ENCODE measurements around the gene ECPAS. TPM values are rescaled to one million over a fixed set of nuclear protein-coding genes. Genes with fewer than 3 reads are reported as not detected.
"Not testable (repeated sequence)": the region's sequence is repeated elsewhere in the genome, so short reads cannot be mapped to it uniquely, and the experiment has no call there.

The ECPAS gene
- total and polyA plus RNA-seq, 9 donors = 23.5 to 97.6 (median 69.7) TPM

- DNase-seq = no peak
- whole genome bisulfite sequencing, 3 donors = 97 to 98% (median 98%) methylated on average over 5 of the region's 5 CpGs
- H3K36me3 ChIP-seq = no peaks in the 10 kb centered on the region
- H3K4me3 ChIP-seq = no peak overlapping the region
- no peak overlapping the region for H3K27ac ChIP-seq
- no peak for TF ChIP-seq EP300 (IDR thresholded peaks at IDR 0.05)
- no peak for TF ChIP-seq POLR2A (IDR thresholded peaks at IDR 0.05)
- TF ChIP-seq, protein P1, sequence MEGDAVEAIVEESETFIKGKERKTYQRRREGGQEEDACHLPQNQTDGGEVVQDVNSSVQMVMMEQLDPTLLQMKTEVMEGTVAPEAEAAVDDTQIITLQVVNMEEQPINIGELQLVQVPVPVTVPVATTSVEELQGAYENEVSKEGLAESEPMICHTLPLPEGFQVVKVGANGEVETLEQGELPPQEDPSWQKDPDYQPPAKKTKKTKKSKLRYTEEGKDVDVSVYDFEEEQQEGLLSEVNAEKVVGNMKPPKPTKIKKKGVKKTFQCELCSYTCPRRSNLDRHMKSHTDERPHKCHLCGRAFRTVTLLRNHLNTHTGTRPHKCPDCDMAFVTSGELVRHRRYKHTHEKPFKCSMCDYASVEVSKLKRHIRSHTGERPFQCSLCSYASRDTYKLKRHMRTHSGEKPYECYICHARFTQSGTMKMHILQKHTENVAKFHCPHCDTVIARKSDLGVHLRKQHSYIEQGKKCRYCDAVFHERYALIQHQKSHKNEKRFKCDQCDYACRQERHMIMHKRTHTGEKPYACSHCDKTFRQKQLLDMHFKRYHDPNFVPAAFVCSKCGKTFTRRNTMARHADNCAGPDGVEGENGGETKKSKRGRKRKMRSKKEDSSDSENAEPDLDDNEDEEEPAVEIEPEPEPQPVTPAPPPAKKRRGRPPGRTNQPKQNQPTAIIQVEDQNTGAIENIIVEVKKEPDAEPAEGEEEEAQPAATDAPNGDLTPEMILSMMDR (IDR thresholded peaks at IDR 0.05) = no peak
- H3K9me3 ChIP-seq = no peaks in the 10 kb centered on the region
- H3K27me3 ChIP-seq = no peaks in the 10 kb centered on the region
- intact Hi-C loops (cut with DNase I) = no loop called here
- peaks cover 8% of the 10 kb centered on the region for H3K4me1 ChIP-seq (ENCODE audit: insufficient read depth)
These were observed 29.4 kb downstream of the ECPAS start for GRCh38 chr9:111454751-111455150.

DNA sequence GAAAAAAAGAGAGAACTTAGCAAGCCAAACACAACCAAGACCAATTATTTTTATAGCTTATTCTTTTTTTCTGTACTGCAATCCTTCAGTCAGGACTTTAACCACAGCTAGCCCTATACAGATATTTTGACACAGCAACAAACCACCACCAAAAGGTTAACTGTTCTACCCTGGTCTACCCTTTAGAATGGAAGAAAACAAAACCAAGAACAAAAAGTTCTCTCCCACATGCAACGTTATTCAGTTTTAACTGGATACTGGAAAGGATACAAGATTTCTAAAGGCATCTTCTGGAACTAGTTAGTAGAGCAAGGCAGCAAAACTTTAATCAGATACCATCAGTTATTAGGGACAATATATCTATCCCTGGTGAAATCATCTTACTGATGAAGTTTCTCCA is 32.6 kb downstream of the ECPAS start:
- Histone ChIP-seq H3K9me3 (no peaks in the 10 kb centered on the region), H3K27ac (no peak overlapping the region), H3K4me1 (ENCODE audit: insufficient read depth) (peaks cover 5% of the 10 kb centered on the region), H3K36me3 (no peaks in the 10 kb centered on the region), H3K27me3 (no peaks in the 10 kb centered on the region), H3K4me3 (no peak overlapping the region)
- intact Hi-C loops (cut with DNase I) = no loop called here
- TF ChIP-seq POLR2A (IDR thresholded peaks at IDR 0.05) = no peak
- TF ChIP-seq, protein P1 (IDR thresholded peaks at IDR 0.05) = no peak
- TF ChIP-seq EP300 (IDR thresholded peaks at IDR 0.05) = no peak
- DNase-seq = no peak
- WGBS, 3 donors = 3 to 9% (median 7%) methylated on average over 1 of the region's 1 CpG

- intact Hi-C loops (cut with DNase I) = no loop called here
- Histone ChIP-seq H3K4me3 (no peak overlapping the region), H3K9me3 (no peaks in the 10 kb centered on the region), H3K4me1 (ENCODE audit: insufficient read depth) (peaks cover 2% of the 10 kb centered on the region), H3K36me3 (no peaks in the 10 kb centered on the region), H3K27me3 (no peaks in the 10 kb centered on the region), H3K27ac (no peak overlapping the region)
- WGBS, 3 donors = 69 to 79% (median 78%) methylated on average over 2 of the region's 2 CpGs
- no peak for DNase-seq
- TF ChIP-seq, protein P1 (IDR thresholded peaks at IDR 0.05) = no peak
- TF ChIP-seq POLR2A (IDR thresholded peaks at IDR 0.05) (no peak), EP300 (IDR thresholded peaks at IDR 0.05) (no peak)
These were observed 34.1 kb downstream of the ECPAS start for GRCh38 chr9:111450124-111450523.

DNA sequence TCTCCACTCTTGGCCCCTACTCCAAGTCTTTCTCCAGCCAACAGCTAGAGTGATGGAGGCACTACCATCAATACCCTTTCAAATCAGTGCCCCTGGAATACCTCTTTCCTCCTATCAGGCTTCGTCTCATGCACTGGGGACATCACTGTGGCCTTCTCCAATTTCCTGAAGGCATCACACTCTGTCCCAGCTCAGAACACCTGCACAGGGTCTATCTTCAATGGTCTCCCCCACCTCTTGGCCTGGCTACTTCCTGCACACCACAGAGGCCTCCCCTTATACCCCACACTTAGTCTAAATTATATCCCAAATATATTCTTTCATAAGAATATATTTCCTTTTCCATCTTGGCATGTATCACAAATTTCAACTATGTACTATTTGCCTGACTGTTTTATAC is 34.5 kb downstream of the ECPAS start:
- no peaks in the 10 kb centered on the region for H3K36me3 ChIP-seq
- no peak overlapping the region for H3K4me3 ChIP-seq
- TF ChIP-seq POLR2A (IDR thresholded peaks at IDR 0.05) (no peak), EP300 (IDR thresholded peaks at IDR 0.05) (no peak)
- TF ChIP-seq, protein P1 (IDR thresholded peaks at IDR 0.05) = no peak
- 95 to 98% (median 97%) methylated on average over 1 of the region's 1 CpG for WGBS, 3 donors
- DNase-seq = no peak
- H3K4me1 ChIP-seq (ENCODE audit: insufficient read depth) = peaks cover 2% of the 10 kb centered on the region
- H3K27me3 ChIP-seq = no peaks in the 10 kb centered on the region
- intact Hi-C loops (cut with DNase I) = no loop called here
- H3K27ac ChIP-seq = no peak overlapping the region
- H3K9me3 ChIP-seq = no peaks in the 10 kb centered on the region

GRCh38 chr9:111445799-111446198 is 38.4 kb downstream of the ECPAS start:
- H3K27me3 ChIP-seq; H3K27ac ChIP-seq; H3K4me3 ChIP-seq; H3K36me3 ChIP-seq; DNase-seq; H3K9me3 ChIP-seq; intact Hi-C loops (cut with DNase I); H3K4me1 ChIP-seq (ENCODE audit: insufficient read depth): not testable (repeated sequence)
- 89 to 96% (median 96%) methylated on average over 1 of the region's 1 CpG for WGBS, 3 donors

All from ovary (tissue), 9 donors.